Superior temporal gyrus (tissue), 1 donor: ENCODE data around the gene RBM38.

Experiments used
- DNase-seq: peaks from one replicate; pipeline ENCODE4 v3.0.0-alpha.2; 2016; ENCODE audit errors: extremely low spot score

Gene RBM38

GRCh38 chr20:57391439-57392301 lies 474 bp downstream of the RBM38 start:
- no peak for DNase-seq

DNA sequence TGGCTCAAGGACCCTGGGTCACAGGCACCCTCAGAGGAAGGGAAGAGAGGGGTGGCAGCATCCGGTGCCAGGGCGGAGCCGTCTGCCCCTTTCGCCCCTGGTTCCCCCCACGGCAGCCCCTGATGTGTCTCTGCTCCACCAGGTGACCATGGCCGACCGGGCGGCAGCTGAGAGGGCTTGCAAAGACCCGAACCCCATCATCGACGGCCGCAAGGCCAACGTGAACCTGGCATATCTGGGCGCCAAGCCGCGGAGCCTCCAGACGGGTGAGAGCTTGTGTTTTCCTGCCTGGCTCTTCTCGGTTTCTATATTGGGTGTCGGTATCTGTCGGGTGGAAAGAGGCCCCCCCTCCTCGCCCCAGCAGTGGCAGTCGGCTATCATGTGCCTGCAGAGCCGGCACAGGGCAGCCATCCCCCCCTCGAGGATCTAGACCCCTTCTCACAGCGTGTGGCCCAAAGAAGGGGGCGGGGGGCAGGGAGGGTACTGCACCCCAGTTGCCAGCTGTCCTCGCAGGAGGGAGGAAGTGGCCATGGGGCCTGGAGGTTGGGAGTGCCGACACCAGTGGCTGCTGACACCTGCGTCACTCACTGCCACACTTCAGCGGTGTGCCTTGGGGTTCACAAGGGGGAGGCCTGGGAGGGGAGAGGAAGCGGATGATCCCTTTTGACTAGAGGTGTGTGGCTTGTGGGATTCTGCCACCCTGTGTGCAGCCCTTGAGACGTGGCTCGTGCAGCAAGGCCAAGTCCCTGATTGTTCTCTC lies 1.5 kb downstream of the RBM38 start:
- no peak for DNase-seq

- DNase-seq = no peak
These were observed 2.3 kb downstream of the RBM38 start for GRCh38 chr20:57393321-57394120.

- DNase-seq = no peak
These were observed 3.2 kb downstream of the RBM38 start for GRCh38 chr20:57394121-57395082.

- peak; percentile 95 for DNase-seq
These were observed 4.1 kb downstream of the RBM38 start for GRCh38 chr20:57395111-57395966.

DNA sequence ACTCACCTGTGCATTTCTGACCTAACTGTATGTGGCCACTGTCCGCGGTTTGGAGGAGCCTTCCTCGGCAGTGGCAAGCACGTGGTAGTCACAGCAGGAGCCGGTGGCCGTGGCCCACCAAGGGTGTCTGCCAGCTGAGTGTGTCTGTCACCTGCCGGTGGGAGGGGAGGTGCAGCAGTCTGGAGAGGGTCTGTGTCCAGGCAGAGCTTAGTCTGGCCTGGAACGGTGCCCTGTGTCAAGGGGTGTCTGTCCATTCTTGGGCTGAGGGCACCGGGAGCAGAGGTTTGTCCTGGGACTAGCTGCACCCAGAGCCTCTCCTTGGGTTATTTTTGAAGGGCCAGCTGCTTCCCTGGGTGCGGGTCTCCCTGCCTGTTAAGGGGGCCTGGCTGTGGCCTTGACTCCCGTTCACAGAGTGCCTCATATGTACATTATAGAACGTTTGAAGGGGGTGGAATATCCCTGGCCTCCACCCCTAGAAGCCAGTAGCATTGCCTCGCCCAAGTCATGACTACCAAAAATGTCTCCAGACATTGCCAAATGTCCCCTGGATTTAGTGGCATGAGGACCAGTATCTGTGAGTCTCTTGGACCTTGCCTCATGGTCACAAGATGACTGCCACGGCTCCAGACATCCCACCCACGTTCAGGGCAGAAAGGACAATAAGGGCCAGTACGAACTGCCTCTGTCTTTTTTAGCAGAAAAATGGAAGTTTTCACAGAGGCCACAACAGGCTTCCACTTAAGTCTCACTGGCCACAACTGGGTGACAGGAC lies 5.2 kb downstream of the RBM38 start:
- DNase-seq = no peak

- DNase-seq = no peak
These were observed 5.9 kb downstream of the RBM38 start for GRCh38 chr20:57396984-57397692.

DNA sequence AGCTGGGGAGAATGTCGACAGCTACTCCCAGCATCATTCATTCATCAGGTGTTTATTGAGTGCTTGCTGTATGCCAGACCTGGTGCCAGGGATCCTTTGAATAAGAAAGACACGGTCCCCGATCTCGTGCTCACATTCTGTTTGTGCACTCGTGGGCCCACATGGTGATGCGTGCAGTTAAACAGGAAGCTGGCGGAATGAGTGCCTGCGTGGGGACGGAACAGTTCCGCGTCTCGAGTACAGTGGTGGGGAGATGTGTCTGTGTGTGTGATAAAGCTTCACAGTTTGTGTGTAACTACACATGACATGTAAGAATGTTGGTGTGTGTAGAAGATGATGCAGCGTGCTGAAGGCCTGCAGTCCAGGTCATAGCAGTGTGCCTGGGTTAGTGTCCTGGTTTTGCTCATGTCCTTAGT lies 6.5 kb downstream of the RBM38 start:
- no peak for DNase-seq

- DNase-seq = no peak
These were observed 7.1 kb downstream of the RBM38 start for GRCh38 chr20:57398231-57398821.

- DNase-seq = no peak
These were observed 7.8 kb downstream of the RBM38 start for GRCh38 chr20:57398901-57399535.

DNA sequence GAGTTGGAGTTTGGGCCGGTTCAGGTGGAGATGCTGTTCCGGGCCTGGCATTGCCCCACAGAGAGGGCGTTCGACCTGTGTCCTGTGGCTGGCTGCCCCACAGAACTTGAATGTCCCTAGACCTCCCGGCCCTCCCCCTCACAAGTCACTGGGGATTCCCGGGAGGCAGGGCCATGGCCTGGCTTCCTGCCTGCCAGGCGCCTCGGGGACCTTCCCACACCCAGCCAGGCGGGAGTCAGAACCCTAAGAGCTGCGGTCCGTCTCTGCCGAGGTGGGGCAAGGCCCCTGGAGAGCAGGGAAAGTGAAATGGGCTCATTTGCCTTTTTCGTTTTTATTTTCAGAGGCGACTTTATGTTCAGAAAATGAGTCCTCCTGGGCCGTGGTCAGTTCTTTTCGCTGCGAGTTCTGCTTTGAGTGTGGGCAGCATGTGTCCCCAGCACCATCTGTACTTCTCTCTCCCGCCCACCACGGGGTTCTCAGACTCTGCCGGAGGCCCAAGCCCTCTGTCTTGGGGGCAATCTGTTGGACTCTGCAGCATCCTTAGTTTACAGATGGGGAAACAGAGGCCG lies 8.5 kb downstream of the RBM38 start:
- no peak for DNase-seq

- no peak for DNase-seq
These were observed 9.1 kb downstream of the RBM38 start for GRCh38 chr20:57400231-57400701.

- DNase-seq = no peak
These were observed 9.8 kb downstream of the RBM38 start for GRCh38 chr20:57400821-57401564.

DNA sequence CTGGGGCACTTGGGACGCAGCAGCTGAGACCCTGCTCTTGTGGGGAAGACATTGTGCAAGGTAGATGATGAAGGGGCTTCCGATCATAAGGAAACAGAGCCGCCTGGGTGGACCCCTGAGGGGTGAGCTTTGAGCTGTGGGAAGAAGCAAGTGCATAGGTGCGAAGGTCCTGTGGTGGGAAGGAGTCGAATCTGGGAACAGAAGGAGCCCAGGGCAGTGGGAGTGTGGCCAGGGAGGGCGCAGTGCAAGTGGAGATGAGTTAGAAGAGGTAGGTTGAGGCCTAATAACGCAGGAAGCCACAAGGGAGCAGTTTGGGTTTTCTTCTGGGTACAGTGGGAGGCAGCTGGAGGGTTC lies 10.3 kb downstream of the RBM38 start:
- no peak for DNase-seq

- no peak for DNase-seq
These were observed 11.3 kb downstream of the RBM38 start for GRCh38 chr20:57402206-57403125.

DNA sequence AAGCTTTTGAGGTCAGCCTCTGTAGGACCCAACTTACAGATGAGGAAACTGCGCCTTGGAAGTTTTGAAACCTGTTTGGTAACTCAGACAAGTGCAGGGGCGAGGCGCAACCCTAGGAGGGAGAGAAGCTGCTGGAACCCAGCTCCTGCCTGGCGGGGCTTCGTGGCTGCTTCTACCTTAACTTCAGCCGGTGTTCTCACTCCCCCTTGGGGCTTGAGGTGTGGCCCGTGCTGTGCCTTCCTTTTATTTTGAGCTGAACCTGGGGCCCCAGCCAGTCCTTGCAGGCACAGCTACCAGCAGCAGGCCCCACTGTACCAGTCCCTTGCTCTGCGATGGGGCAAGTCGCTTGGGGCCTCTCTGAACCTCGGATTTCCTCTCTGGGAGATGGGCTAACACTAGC lies 12.0 kb downstream of the RBM38 start:
- no peak for DNase-seq
